SK-N-SH treated with all-trans-retinoic acid at 6 μM for 48 hours (cell line): ENCODE data around the gene NQO1.

ENCODE experiments used
- ATAC-seq: fragments of 200-7000 bp; cut with Tn5 transposase; 3 replicates; pipeline ENCODE4 v1.9.1; 2020; ENCODE audit warnings: mild to moderate bottlenecking, moderate library complexity
- ARNTL ChIP-seq: fragments of 450-650 bp; formaldehyde crosslinking; IDR thresholded peaks from 2 replicates; pipeline ENCODE4 v1.5.0; 2020; ENCODE audit warnings: low read depth, mild to moderate bottlenecking, moderate library complexity, borderline replicate concordance
- BACH2 ChIP-seq: fragments of 250-450 bp; sonication (Bioruptor Pico); IDR thresholded peaks from 2 replicates; pipeline ENCODE4 v1.9.0; 2021; ENCODE audit warnings: mild to moderate bottlenecking, borderline replicate concordance
- CSDC2 ChIP-seq: fragments of 250-450 bp; sonication (Bioruptor Pico); IDR thresholded peaks from 2 replicates; pipeline ENCODE4 v1.5.0; 2020; ENCODE audit warnings: mild to moderate bottlenecking, moderate library complexity
- ISL1 ChIP-seq: fragments of 250-450 bp; sonication (Bioruptor Pico); IDR thresholded peaks from 2 replicates; pipeline ENCODE4 v2.1.2; 2022; ENCODE audit warnings: mild to moderate bottlenecking, moderate library complexity
- OSR1 ChIP-seq: fragments of 250-450 bp; sonication (Bioruptor Pico); IDR thresholded peaks from 2 replicates; pipeline ENCODE4 v1.8.0; 2022; ENCODE audit warnings: moderate library complexity, mild to moderate bottlenecking, inconsistent platforms
- RARB ChIP-seq: fragments of 250-450 bp; sonication (Bioruptor Pico); IDR thresholded peaks from 2 replicates; pipeline ENCODE4 v1.8.0; 2021; ENCODE audit warnings: mild to moderate bottlenecking, moderate library complexity
- SNAI2 ChIP-seq: fragments of 250-450 bp; sonication (Bioruptor Pico); IDR thresholded peaks from 2 replicates; pipeline ENCODE4 v1.5.0; 2020; ENCODE audit warnings: mild to moderate bottlenecking, moderate library complexity
- ZC3H10 ChIP-seq: fragments of 250-450 bp; sonication (Bioruptor Pico); IDR thresholded peaks from 2 replicates; pipeline ENCODE4 v1.5.1; 2021; ENCODE audit warnings: mild to moderate bottlenecking, moderate library complexity
- ZFP3 ChIP-seq: fragments of 250-450 bp; sonication (Bioruptor Pico); IDR thresholded peaks from 2 replicates; pipeline ENCODE4 v1.5.0; 2020; ENCODE audit warnings: mild to moderate bottlenecking, moderate library complexity
- ZFP30 ChIP-seq: fragments of 450-650 bp; formaldehyde crosslinking; IDR thresholded peaks from 2 replicates; pipeline ENCODE4 v1.5.0; 2022; ENCODE audit warnings: mild to moderate bottlenecking, moderate library complexity
- ZNF565 ChIP-seq: fragments of 450-650 bp; formaldehyde crosslinking; conservative IDR thresholded peaks from 2 replicates; pipeline ENCODE4 v1.5.0; 2020; ENCODE audit warnings: low read depth, mild to moderate bottlenecking, moderate library complexity
- ZNF8 ChIP-seq: fragments of 450-650 bp; formaldehyde crosslinking; IDR thresholded peaks from 2 replicates; pipeline ENCODE4 v1.5.0; 2020; ENCODE audit warnings: mild to moderate bottlenecking, moderate library complexity
- TF ChIP-seq, protein P1 (sequence below): fragments of 250-450 bp; sonication (Bioruptor Pico); IDR thresholded peaks from 2 replicates; pipeline ENCODE4 v1.8.0; 2020; ENCODE audit warnings: mild to moderate bottlenecking, moderate library complexity, borderline replicate concordance
- TF ChIP-seq, protein P2 (sequence below): fragments of 250-450 bp; sonication (Bioruptor Pico); IDR thresholded peaks from 2 replicates; pipeline ENCODE4 v1.5.1; 2021; ENCODE audit warnings: mild to moderate bottlenecking, moderate library complexity
- TF ChIP-seq, protein P3 (sequence below): fragments of 250-450 bp; sonication (Bioruptor Pico); IDR thresholded peaks from 2 replicates; pipeline ENCODE4 v1.5.0; 2020; ENCODE audit warnings: mild to moderate bottlenecking, moderate library complexity
- TF ChIP-seq, protein P4 (sequence below): fragments of 250-450 bp; sonication (Bioruptor Pico); IDR thresholded peaks from 2 replicates; pipeline ENCODE4 v1.5.1; 2020; ENCODE audit warnings: low read depth, mild to moderate bottlenecking, moderate library complexity

Gene NQO1

DNA sequence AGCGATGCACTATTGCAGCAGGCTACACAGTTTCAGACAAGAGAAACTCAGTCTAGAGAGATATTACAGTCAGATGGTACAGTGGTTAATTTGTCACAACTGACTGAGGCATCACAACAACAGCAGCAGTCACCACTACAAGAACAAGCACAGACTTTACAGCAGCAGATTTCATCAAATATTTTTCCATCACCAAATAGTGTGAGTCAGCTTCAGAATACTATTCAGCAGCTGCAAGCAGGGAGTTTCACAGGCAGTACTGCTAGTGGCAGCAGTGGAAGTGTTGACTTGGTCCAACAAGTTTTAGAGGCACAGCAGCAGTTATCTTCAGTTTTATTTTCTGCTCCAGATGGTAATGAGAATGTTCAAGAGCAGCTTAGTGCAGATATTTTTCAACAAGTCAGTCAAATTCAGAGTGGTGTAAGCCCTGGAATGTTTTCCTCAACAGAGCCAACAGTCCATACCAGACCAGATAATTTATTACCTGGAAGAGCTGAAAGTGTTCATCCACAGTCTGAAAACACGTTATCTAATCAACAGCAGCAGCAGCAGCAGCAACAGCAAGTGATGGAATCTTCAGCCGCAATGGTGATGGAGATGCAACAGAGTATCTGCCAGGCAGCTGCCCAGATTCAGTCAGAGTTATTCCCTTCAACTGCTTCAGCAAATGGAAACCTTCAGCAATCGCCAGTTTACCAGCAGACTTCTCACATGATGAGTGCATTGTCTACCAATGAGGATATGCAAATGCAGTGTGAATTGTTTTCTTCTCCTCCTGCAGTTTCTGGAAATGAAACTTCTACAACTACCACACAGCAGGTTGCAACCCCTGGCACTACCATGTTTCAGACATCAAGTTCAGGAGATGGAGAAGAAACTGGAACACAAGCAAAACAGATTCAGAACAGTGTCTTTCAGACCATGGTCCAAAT, 34.1 kb downstream of the NQO1 start (continued):
- TF ChIP-seq RARB (no peak), ZC3H10 (CRISPR knock-in tag) (no peak), CSDC2 (CRISPR knock-in tag) (no peak), ZNF565 (CRISPR knock-in tag) (no peak)
- TF ChIP-seq, protein P1, sequence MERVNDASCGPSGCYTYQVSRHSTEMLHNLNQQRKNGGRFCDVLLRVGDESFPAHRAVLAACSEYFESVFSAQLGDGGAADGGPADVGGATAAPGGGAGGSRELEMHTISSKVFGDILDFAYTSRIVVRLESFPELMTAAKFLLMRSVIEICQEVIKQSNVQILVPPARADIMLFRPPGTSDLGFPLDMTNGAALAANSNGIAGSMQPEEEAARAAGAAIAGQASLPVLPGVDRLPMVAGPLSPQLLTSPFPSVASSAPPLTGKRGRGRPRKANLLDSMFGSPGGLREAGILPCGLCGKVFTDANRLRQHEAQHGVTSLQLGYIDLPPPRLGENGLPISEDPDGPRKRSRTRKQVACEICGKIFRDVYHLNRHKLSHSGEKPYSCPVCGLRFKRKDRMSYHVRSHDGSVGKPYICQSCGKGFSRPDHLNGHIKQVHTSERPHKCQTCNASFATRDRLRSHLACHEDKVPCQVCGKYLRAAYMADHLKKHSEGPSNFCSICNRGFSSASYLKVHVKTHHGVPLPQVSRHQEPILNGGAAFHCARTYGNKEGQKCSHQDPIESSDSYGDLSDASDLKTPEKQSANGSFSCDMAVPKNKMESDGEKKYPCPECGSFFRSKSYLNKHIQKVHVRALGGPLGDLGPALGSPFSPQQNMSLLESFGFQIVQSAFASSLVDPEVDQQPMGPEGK (CRISPR knock-in tag), result no peak

DNA sequence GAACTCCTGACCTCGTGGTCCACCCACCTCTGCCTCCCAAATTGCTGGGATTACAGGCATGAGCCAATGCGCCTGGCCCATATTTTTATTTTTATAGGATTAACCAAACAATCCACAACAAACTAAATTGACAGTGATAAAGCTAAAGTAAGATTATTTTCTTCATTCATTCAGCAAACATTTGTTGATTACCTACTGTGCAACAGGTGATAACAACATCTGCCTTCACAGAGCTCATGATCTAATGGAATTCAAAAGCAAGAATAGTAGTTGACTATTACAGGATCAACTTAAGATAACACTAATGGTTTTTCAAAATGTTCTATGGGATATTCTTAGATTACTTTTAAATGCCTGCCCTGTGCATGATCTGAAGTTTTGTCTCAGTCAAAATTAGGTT, 37.8 kb downstream of the NQO1 start:
- ATAC-seq, result no peak
- TF ChIP-seq OSR1 (CRISPR knock-in tag), result no peak
- TF ChIP-seq, protein P2, sequence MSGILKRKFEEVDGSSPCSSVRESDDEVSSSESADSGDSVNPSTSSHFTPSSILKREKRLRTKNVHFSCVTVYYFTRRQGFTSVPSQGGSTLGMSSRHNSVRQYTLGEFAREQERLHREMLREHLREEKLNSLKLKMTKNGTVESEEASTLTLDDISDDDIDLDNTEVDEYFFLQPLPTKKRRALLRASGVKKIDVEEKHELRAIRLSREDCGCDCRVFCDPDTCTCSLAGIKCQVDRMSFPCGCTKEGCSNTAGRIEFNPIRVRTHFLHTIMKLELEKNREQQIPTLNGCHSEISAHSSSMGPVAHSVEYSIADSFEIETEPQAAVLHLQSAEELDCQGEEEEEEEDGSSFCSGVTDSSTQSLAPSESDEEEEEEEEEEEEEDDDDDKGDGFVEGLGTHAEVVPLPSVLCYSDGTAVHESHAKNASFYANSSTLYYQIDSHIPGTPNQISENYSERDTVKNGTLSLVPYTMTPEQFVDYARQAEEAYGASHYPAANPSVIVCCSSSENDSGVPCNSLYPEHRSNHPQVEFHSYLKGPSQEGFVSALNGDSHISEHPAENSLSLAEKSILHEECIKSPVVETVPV, result no peak
- TF ChIP-seq ZNF8, result no peak
- TF ChIP-seq ZC3H10 (CRISPR knock-in tag), result no peak
- no peak for TF ChIP-seq ZFP3 (CRISPR knock-in tag)
- TF ChIP-seq, protein P3, sequence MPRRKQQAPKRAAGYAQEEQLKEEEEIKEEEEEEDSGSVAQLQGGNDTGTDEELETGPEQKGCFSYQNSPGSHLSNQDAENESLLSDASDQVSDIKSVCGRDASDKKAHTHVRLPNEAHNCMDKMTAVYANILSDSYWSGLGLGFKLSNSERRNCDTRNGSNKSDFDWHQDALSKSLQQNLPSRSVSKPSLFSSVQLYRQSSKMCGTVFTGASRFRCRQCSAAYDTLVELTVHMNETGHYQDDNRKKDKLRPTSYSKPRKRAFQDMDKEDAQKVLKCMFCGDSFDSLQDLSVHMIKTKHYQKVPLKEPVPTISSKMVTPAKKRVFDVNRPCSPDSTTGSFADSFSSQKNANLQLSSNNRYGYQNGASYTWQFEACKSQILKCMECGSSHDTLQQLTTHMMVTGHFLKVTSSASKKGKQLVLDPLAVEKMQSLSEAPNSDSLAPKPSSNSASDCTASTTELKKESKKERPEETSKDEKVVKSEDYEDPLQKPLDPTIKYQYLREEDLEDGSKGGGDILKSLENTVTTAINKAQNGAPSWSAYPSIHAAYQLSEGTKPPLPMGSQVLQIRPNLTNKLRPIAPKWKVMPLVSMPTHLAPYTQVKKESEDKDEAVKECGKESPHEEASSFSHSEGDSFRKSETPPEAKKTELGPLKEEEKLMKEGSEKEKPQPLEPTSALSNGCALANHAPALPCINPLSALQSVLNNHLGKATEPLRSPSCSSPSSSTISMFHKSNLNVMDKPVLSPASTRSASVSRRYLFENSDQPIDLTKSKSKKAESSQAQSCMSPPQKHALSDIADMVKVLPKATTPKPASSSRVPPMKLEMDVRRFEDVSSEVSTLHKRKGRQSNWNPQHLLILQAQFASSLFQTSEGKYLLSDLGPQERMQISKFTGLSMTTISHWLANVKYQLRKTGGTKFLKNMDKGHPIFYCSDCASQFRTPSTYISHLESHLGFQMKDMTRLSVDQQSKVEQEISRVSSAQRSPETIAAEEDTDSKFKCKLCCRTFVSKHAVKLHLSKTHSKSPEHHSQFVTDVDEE (CRISPR knock-in tag), result no peak
- no peak for TF ChIP-seq ISL1 (CRISPR knock-in tag)
- TF ChIP-seq ZNF565 (CRISPR knock-in tag), result no peak
- TF ChIP-seq ARNTL (CRISPR knock-in tag), result no peak
- TF ChIP-seq ZFP30 (CRISPR knock-in tag), result no peak
- no peak for TF ChIP-seq SNAI2
- no peak for TF ChIP-seq RARB

DNA sequence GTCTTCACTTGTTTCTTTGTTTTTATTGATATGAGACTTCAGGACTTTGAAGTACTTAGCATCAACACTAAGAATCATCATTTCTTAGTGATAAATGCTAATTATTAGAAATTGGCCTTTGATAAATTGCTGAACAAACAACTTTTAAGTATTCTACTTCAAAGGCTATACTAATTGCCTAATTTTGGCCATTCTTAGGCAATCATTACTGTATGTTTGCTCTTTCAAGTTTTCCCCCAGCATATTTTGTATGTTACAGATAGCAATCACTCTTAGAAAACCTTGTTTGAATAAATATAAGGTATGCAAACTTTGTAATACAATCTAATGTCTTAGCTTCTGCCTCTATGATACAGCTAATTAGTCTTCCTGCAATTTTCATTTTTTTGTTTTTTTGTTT, 46.0 kb downstream of the NQO1 start:
- no peak for ATAC-seq
- TF ChIP-seq, protein P4, sequence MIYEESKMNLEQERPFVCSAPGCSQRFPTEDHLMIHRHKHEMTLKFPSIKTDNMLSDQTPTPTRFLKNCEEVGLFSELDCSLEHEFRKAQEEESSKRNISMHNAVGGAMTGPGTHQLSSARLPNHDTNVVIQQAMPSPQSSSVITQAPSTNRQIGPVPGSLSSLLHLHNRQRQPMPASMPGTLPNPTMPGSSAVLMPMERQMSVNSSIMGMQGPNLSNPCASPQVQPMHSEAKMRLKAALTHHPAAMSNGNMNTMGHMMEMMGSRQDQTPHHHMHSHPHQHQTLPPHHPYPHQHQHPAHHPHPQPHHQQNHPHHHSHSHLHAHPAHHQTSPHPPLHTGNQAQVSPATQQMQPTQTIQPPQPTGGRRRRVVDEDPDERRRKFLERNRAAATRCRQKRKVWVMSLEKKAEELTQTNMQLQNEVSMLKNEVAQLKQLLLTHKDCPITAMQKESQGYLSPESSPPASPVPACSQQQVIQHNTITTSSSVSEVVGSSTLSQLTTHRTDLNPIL (CRISPR knock-in tag), result no peak
- TF ChIP-seq ISL1 (CRISPR knock-in tag), result no peak
- TF ChIP-seq CSDC2 (CRISPR knock-in tag), result no peak
- no peak for TF ChIP-seq ZFP30 (CRISPR knock-in tag)
- TF ChIP-seq ARNTL (CRISPR knock-in tag), result no peak
- no peak for TF ChIP-seq BACH2 (CRISPR knock-in tag)
- no peak for TF ChIP-seq ZNF8
- TF ChIP-seq, protein P3 (CRISPR knock-in tag), result no peak
- TF ChIP-seq RARB, result no peak
- no peak for TF ChIP-seq ZNF565 (CRISPR knock-in tag)
